HG03039 (cell line): ENCODE measurements around the gene TNC.
A peak's percentile ranks its signal among the peaks of the same experiment; 100 is the strongest.

ENCODE experiments used
- ATAC-seq: cut with Tn5 transposase; IDR thresholded peaks from one replicate; pipeline ENCODE4 v1.9.1; 2021; ENCODE audit warnings: mild to moderate bottlenecking, moderate library complexity; ENCODE audit not compliant: unreplicated experiment

TNC gene

DNA sequence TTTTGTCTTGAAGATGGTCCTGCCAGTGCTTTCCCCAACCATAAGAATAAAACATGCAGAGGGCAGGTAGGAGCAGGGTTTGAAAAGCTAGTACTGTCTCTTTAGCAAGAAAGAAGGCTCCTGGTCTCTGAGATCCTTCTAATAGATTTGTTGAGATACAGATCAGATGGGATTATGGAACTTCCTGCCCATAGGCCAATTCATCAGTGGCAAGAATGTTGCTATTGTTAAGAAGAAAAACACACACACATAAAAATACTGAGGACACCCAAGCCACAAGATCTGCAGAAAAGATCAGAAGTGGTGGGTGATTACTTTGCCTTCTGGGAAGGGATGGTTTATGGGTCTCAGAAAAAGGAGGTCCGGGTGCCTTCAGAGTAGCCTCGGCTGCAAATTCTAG, 59.8 kb downstream of the TNC start:
- ATAC-seq = no peak

DNA sequence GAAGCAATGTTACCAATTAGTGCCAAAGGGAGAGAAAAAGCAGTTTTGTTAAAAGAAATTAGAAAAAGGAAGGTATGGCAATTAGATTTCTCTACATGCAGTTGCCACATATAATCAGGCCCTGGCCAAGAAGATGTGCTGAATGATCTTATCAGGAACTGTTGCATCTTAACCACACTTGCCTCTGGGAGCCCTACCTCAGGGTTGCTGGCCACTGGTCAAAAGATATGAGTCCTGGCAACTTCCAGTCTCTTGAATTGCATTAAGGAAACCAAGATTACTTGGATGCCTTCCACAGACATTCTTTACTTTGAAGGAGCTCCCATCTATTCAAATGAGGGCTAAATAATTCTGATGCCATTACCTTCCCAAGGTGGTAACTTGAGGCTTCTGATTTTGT, 60.4 kb downstream of the TNC start:
- no peak for ATAC-seq

DNA sequence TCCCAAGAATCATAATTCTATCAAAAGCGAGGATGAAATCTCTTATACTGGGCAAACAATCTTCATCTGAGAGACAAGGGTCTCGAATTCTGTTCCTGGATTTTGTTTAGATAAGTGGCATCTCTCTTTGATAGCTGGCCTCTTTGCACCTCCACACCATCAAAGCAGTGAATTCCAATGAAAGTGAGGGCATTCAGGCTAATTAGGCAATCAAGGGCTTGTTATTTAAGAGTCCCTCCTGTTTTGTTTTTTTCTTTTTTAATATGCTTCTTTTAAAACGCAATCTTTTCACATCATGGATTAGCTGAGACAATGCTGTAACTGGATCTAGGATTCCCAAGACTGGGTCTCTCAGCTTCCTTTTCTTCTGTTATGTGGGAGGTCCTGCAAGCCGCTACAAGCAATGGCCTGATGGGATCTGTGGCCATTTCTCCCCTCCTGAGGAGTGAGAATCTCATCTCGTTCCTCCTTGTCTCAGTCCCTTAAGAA, 67.9 kb downstream of the TNC start:
- no peak for ATAC-seq

DNA sequence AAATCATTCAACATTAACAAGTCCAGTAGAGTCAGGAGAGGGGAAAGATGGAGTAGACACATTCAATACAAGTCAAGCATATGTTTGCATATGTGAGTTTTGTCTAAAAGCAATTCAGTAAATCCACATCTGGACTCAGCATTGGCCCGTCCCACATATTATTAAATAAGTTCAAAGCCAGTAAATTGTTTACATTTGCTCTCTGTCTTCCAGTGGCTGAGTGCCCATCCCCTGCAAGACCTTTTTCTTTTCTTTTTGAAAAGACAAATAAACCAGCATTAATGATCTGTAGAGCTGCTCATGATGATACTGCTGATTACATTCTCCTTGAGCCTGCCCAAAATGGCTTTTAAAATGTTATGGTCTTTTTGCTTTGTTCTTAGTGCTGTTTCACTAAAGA, 71.1 kb downstream of the TNC start:
- ATAC-seq = no peak

DNA sequence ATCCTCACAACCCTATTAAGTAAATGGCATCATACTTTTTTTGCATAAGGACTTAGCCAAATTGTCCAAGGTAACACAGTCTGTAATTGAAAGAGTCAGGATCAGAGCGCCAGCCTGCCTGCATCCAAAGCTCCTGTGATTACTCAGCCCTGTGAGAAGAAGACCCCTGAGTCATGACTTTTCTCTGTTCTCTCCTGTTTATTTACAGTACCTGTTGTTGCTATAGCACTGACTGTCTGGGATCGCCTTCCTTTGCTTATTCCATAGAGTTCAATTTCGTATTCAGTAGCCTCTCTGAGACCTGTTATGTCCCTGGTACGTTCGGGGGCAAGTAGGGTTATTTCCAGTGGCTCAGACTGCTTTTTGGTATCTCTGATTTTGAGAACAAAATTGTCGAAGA, 71.8 kb downstream of the TNC start:
- ATAC-seq = no peak

DNA sequence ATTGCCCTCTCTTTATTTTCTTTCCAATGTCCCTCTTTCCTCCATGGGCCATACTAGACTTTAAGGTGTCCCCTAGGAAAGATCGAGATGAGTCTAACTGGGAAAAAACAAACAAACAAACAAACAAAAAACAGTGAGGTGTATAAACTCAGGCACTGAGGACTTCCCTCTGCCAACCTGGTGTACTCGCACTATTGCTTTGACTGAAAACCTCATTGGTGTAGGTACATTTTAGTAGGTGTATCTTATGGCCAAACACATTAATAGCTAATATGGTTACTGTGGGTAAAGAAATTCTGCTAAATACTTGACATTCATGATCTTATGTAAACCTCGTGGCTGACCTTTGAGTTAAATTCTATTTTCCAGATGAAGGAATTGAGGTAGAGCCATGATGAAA, 74.3 kb downstream of the TNC start:
- no peak for ATAC-seq

DNA sequence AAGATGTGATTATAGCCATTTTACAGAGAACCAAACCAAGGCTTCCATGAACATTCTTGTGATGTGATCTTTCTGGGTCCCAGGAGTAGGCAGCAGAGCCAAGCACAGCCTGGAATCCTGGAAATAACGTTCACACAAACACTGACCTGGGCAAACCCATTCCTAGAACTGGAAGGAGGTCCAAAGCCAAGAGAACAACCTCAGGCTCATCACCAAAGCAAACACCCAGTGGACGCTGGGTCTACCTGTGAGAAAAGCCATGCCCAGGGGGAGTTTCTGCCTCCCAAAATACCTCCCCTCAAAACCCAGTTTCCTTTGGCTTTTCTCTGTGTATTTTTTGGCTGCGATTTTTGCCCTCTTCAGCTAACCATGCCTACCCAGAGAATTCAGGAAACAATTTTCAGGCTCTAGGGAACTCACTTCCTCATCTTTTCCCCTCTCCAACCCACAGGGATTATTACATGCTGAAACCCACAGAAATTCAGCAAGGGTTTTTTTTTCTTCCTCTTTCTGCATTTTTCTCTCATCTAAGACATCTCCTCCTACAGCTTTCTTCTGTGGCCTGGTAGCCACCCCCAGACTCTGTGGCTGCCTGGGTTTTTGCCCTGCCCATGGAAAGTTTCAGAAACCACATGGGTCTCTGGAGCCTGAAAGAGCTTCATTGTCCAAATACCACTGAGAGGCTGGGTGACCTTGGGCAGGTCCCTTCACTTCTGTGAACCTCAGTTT, 75.0 kb downstream of the TNC start:
- peak; percentile 84 for ATAC-seq

DNA sequence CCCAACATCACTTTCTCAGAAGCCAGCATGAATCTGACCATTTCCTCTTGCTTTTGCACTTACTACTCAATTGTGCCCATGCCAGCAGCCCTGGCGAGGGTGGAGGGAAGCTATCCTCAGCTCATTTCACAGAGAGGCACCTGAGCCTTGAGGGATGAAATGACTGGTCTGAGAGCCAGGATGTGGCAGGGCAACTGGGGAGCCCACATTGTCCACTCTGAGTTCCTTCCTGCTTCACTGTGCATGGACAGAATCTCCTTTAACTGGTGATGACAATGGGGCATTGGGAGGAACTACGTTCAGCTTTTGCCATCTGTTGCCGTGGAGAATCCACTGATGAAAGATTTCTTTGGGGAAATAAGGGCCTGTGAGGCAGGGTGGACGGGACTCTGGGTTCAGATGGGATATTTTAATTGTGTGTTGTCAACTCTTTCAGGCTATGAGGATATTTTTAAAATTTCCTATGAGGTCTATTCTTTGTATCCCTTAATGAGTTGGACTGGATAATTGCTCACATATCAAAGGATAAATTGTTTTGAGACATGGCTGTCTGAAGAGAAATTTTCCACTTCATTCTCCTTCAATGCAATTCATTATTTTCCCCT, 78.3 kb downstream of the TNC start:
- no peak for ATAC-seq

DNA sequence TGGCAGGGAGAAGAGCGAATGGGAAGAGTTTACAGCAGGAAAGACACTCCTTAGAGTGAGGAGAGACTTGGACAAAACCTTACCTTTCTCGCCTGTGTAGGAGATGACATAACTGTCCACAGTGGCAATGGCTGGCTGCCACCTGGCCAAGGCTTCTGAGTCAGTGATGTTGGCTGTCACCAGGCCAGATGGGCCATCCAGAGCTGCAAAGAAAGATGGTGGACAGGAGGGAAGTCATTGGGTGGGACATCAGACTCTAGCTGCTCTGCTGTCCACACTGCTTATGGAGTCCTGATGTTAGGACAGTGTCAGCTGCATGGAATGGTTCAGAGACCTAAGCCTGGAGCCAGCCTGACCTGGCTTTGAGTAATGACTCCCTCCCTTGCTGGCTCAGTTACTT, 79.8 kb downstream of the TNC start:
- no peak for ATAC-seq

DNA sequence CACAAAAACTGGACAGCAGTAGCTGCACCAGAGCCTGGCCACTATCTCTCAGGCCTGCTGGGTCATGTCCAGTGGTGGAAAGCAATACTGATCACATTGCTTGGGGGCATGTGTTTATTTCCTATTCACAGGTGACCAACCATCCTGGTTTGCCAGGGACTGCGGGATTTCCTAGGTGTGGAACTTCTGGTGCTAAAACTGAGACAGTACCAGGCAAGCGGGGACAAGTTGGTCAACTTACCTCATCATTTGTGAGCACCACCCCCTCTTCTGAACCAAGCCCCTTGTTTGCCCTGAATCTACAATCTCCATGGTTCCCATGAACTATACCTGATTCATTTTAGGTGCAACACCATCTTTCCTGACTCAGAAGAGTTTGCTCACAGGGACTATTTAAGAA, 81.3 kb downstream of the TNC start:
- ATAC-seq = peak; percentile 3

DNA sequence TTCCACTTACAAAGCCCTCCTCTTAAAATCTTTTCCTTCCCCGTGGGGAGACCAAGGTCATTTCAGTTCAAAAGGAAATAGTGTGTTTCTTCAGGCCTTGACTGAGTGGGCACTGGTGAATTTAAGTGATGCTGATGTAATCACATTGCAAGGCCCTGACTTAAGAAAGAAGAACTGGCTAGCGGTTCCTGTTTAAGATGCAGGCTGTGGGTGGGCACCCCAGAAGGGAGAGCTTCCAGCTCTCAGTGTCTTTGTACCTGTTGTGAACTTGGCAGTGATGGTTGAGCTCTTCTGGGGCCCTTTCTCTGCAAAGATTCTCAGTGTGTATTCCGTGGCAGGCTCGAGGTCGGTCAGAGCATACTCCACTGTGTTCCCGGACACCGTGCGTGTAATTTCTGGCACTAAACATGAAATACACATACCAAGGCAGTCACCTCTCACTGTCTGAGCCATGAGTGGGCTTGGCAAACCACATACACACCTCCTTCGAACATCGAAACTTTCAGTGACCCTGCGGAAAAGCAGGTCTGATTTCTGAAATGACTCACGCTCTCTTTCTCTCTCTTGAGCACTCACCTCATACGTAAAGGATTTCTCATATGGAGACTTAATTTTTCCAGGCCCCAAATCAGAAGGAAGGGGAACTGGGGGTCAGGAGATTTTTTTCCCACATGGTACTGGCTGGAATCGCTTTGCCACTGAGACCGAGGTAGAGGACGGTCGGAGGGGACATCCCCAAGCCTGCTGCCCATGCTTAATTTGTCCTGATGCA, 81.9 kb downstream of the TNC start:
- peak; percentile 77 for ATAC-seq

DNA sequence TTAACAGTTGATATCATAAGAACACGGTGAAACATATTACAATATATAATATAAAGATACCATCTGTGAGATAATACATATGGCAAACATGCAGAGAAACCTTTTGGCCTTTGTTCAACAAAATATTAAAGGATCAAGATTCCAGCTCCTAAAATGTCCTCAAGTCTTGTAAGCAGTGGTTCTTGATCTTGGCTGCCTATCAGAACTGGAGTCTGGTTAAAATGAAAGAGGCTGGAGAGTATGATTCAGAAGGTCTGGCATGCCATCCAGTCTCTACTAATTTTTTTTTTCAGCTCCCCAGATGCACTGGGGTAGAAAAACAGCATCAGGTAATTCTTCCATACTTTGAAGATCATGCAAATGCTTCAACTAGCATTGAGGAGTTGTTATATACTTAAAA, 83.2 kb downstream of the TNC start:
- ATAC-seq = no peak

DNA sequence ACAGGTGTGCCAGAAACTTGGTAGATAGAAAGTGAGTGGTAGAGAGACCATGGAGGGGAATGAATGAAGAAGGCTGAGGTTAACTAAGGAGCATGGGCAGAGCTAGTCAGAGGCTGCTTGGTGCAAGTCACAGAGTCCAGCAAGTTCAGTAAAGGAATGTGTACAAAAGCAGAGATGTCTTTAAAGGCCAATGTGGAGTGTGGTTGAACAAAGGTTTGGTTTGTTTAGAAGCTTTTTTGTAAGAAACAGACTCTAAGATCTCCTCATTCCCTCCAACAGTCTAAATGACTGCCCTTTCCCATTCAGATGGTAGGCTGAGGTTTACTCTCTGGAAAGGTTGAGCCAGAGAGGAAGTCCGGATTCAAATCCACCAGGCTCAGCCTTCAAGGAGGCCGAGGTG, 84.2 kb downstream of the TNC start:
- no peak for ATAC-seq

DNA sequence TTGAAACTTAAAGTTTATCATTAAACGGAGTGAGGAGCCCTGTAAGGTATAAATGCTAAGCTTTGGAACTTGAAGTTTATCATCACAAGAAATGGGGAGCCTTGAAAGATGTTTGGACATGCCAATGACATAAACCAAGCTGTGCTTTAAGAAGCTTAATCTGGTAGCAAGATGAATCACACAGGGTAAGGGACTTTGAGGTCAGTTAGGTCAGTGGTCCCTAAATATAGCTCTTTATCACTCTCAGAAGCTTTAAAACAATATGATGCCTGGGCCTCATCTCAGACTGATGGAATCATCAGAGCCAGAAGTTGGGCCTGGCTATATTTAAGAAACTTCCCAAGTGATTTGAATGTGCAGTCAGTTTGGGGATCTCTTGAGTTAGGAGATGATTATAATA, 85.7 kb downstream of the TNC start:
- no peak for ATAC-seq

DNA sequence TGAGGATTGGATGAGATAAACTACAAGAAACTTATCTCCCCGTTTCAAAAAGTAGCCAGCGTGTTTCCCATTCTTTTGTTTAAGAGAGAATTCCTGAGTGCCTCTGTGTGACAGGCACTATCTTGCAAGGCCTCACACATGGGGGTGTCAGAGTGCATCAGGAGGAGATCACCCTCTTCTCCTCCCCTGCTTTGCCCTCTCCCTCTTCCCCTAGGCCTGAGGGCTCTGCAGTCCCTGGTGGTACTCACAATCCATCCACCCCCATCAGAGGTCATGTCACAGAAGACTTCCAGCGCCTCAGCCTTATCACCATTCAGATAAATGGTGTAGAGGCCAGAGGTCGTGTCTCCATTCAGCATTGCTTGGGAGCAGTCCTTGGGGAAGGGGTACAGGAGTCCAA, 88.0 kb downstream of the TNC start:
- ATAC-seq = no peak

DNA sequence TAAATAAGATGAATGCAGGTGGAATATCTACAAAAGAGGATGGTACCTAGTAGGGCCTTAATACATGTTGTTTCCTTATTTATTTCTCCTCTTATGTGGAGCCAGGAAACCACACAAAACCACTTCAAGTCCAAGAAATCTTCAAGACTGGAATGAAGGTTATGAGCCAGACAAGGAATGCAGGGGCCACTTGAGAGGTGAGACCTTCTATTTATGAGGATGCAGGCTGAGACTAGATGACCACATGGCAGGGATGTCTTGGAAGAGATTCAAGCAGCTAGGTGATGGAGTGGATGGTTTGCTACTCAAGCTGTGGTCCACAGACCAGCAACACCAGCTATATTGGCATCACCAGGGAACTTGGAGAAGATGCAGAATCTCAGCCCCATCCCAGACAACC, 92.2 kb downstream of the TNC start:
- no peak for ATAC-seq

DNA sequence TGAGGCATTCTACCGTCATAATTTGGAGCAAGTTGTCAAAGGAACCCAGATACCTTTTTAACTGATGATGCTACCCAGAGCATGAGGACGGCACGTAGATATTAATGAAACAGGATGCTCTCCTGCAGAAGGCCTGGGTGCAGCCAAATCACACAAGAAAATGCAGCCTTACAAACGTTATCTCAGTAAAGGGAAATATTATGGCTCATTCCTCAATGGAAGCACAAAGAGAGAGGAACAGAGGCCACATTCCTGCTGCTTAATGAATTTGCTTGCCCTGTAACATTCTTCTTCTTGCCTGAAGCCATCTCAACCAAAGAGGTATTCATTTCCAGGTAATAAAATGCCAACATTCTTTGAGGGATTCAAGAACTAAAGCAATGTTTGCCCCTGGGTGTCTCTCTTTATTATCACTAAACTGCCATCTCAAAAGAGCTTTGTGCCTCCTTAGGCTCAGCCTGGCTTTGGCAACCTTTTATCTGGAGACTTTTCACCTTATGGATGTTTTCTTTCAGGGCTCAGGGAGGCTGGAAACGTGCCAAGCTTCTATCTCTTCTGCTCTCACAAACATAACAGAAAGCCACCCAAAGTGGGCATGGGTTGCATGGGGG, 92.9 kb downstream of the TNC start:
- ATAC-seq = no peak

DNA sequence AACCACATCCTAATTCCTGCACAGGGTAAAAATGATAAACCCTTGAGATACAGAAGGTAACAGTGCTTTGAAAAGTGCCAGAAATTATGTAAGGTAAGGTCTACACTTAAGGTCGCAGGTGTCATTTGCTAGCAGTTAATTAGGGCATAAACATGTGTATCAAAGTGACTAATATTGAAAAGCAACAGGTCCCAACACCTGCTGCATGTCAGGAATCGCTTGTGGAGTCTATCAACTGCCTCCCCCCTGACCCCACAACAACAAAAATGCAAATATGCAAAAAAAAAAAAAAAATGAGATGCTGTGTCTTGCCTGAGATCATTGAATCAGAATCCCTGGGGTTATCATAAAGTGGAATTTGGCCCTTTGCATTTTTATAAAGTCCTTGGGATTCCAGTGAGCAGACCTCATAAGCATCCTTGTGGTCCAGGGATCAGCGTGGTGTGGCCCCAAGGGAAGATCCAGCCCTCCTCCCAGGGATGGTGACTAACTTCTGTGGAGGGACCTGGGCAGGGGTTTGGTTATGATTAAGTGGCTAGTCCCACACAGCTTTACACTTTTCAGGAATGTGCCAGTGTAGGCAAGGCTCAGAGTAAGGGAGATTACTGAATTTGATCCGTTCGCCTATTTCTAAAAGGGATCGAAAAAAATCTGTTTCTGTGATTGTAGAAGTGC, 95.1 kb downstream of the TNC start:
- no peak for ATAC-seq

DNA sequence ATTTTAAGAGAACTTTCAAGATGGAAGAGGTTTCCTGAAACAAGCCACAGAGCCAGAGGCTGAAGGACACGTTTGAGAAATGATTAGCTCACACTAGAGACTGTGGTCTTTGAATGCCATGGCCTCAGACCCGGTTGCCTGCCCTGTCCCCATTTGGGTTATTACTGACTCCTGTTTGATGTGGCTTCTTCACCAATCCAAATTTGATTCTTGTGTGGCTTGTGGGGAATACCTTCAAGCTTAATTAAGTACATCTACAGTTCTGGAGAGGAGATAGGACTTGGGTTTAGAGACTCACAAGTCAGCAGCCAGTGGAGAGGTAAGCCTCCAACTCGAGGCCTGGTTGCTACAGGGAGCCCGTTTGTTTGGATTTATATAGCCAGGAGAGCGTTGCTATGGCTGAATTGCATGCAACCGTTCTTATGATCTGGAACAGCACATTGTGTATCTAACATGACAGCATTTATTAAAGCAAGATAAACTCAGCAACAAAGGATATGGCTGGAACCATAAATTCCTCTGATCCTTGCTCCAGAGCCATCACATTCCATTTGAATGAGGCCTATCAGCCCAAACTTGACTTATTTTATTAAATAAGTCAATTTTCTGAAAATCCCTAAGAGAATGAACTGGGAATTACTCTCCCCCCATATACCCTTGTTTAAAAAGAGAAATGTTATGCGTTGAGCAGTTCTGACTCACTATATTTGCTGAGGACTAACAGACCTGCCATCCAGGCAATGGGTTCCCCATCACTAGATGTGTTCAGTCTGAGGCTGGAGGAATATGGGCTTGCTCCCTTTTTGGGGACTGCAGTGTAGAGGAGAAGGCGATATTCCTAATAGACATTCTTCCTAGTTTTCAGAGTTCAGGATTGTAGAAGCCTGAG, 99.2 kb downstream of the TNC start:
- no peak for ATAC-seq

DNA sequence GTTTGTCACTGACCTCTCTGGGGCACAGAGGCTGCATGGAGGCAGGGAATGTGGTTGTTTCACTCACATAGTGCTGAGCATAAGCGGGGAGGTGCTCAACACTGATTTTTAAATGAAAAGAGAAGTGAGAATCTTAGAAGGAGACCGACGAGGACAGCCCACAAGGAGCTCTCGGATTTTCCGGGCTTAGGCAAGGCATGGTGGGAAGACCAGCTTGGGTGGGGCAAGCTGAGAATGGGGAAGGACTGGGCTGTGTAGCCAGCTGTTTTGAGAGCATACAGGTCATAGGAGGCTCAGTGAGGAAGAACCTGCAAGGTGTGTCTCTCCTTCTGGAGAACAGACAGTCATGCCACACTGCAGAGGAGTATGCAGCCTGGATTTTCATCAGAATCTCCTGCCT, 101.6 kb downstream of the TNC start:
- no peak for ATAC-seq
